Measurements from ENCODE around the gene TAS2R1. TPM values are rescaled to one million over a fixed set of nuclear protein-coding genes. Genes with fewer than 3 reads are reported as not detected.

The TAS2R1 gene
- polyA plus RNA-seq, 1 of the 3 experiments (the other 2 are of a cell fraction) = not detected

- CTCF ChIA-PET = interaction anchor here (1.1 to 1.6 kb wide), 4 partner anchors 13 to 610 kb away, joined by 3 to 4 read pairs (median 4); no protein-coding TSS in a partner anchor
- Histone ChIP-seq H3K4me2 (no peak overlapping the region), H3K4me1 (ENCODE audit: control insufficient read depth in 1 of 2, insufficient read depth in 2 of 2, low read depth in 1 of 2, low read length in 1 of 2) (peaks cover 0 to 18% of the 10 kb centered on the region in 2 experiments; a peak in 2 of 4 replicates), H2AFZ (ENCODE audit: low read depth) (no peak overlapping the region), H3K9me2 (no peaks in the 10 kb centered on the region), H3K36me3 (replicated peaks in 1 of 2; ENCODE audit: control insufficient read depth in 1 of 2, insufficient read depth in 2 of 2, low read length in 1 of 2) (no peaks in the 10 kb centered on the region), H3K4me3 (ENCODE audit: low read depth in 2 of 2, low read length in 1 of 2) (no peak overlapping the region), H3K9me3 (no peaks in the 10 kb centered on the region), H3F3A (replicated peaks; ENCODE audit: insufficient read depth) (no peaks in the 10 kb centered on the region), H4K20me1 (ENCODE audit: insufficient read depth) (no peaks in the 10 kb centered on the region), H3K27ac (ENCODE audit: low read depth in 2 of 2, low read length in 1 of 2) (no peak overlapping the region), H3K27me3 (ENCODE audit: insufficient read depth) (no peaks in the 10 kb centered on the region), H3K9ac (no peak overlapping the region), H3K79me2 (ENCODE audit: insufficient read depth) (no peaks in the 10 kb centered on the region)
- POLR2A ChIA-PET = no interaction called here
- 49% methylated on average over 4 of the region's 4 CpGs for WGBS (ENCODE audit: low lambda C conversion rate)
- TF ChIP-seq CTCF (IDR thresholded peaks at IDR 0.05) = no peak
- TF ChIP-seq NFIC (IDR thresholded peaks at IDR 0.05; ENCODE audit: borderline replicate concordance) = no peak
- TF ChIP-seq RAD21 (IDR thresholded peaks at IDR 0.05; ENCODE audit: low read length) = no peak
- TF ChIP-seq, protein P1, sequence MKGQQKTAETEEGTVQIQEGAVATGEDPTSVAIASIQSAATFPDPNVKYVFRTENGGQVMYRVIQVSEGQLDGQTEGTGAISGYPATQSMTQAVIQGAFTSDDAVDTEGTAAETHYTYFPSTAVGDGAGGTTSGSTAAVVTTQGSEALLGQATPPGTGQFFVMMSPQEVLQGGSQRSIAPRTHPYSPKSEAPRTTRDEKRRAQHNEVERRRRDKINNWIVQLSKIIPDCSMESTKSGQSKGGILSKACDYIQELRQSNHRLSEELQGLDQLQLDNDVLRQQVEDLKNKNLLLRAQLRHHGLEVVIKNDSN (IDR thresholded peaks at IDR 0.05; ENCODE audit: borderline replicate concordance, low read depth) = no peak
- TF ChIP-seq EZH2phosphoT487 (IDR thresholded peaks at IDR 0.05; ENCODE audit: borderline replicate concordance, low read depth) = no peak
- TF ChIP-seq, protein P2, sequence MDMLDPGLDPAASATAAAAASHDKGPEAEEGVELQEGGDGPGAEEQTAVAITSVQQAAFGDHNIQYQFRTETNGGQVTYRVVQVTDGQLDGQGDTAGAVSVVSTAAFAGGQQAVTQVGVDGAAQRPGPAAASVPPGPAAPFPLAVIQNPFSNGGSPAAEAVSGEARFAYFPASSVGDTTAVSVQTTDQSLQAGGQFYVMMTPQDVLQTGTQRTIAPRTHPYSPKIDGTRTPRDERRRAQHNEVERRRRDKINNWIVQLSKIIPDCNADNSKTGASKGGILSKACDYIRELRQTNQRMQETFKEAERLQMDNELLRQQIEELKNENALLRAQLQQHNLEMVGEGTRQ (IDR thresholded peaks at IDR 0.05; ENCODE audit: borderline replicate concordance, low read depth, low read length) = no peak
- no peak for TF ChIP-seq MEF2A (IDR thresholded peaks at IDR 0.05; ENCODE audit: borderline replicate concordance, low read depth)
- no peak for TF ChIP-seq CHD2 (IDR thresholded peaks at IDR 0.05; ENCODE audit: low read length, partially characterized antibody)
- TF ChIP-seq SMC3 (IDR thresholded peaks at IDR 0.05; ENCODE audit: low read depth, low read length) = no peak
- TF ChIP-seq POLR2AphosphoS5 (IDR thresholded peaks at IDR 0.05; ENCODE audit: low read depth, low read length) = no peak
- TF ChIP-seq ZBTB33 (IDR thresholded peaks at IDR 0.05; ENCODE audit: borderline replicate concordance, low read depth) = no peak
- TF ChIP-seq MXI1 (IDR thresholded peaks at IDR 0.05; ENCODE audit: low read depth, low read length) = no peak
- TF ChIP-seq EP300 (IDR thresholded peaks at IDR 0.05; ENCODE audit: borderline replicate concordance in 1 of 2, low read depth in 1 of 2, low read length in 1 of 2) = no peak
- no peak for TF ChIP-seq MAX (IDR thresholded peaks at IDR 0.05; ENCODE audit: low read depth)
- TF ChIP-seq TCF12 (IDR thresholded peaks at IDR 0.05) = no peak
- DNase-seq = no peak
Measured at GRCh38 chr5:9623661-9624060, 6.5 kb downstream of the TAS2R1 start.

Measured in SK-N-SH (cell line).